Fibroblast of pulmonary artery (primary cell): ENCODE measurements around the gene HSPA1L.

Source experiments
- DNase-seq: peaks from one replicate; pipeline ENCODE4 v3.0.0-alpha.2; 2010; ENCODE audit warnings: low read depth
- H3K4me3 ChIP-seq: replicated peaks from 2 replicates; pipeline ENCODE4 v1.5.1; 2011; ENCODE audit warnings: low read depth, mild to moderate bottlenecking, control low read depth, low read length, moderate library complexity
- TF ChIP-seq, protein P1 (sequence below): IDR thresholded peaks from 2 replicates; pipeline ENCODE4 v1.5.1; 2011; ENCODE audit warnings: mild to moderate bottlenecking, control low read depth, low read length, inconsistent platforms; ENCODE audit errors: missing control alignments

Gene HSPA1L

DNA sequence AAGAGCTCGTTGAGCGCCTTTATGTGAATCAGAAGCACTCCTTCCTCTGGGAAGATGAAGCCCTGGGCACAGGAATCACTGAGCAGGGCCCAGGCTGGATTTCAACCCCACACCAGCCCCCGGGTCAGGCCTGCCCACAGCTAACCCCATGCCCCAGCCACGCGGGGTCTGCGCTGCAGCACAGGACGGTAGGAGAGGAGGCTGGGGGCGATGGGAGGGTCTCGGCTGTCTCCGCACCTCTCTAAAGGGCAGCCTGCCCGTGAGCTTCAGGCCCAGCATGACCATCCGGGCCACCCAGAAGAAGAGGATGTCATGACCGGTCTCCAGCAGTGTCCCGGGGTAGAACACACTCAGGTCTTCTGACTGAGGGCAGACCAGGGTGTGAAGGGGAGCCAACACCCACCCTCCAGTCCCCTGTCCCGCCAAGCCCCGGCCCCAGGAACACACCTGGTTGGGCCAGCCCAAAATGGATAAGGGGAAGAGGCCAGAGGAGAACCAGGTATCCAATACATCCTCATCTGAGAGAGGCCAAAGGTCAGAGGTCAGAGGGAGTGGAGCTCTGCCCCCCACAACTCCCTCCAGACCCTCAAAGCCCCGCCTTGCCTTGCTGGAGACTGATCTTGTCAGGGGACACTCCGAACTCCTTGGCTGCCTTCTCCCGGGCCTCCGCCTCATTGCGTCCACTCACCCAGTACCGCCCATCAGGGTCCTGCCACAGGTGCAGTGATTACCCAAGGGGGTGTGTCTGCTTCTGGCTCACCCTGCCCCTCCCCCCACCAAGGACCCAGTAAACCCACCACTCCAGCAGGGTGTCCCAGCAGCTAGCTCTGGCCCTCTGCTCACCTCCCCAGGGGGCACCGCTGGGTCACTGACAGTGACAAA lies 33.6 kb downstream of the HSPA1L start:
- DNase-seq = no peak
- TF ChIP-seq, protein P1, sequence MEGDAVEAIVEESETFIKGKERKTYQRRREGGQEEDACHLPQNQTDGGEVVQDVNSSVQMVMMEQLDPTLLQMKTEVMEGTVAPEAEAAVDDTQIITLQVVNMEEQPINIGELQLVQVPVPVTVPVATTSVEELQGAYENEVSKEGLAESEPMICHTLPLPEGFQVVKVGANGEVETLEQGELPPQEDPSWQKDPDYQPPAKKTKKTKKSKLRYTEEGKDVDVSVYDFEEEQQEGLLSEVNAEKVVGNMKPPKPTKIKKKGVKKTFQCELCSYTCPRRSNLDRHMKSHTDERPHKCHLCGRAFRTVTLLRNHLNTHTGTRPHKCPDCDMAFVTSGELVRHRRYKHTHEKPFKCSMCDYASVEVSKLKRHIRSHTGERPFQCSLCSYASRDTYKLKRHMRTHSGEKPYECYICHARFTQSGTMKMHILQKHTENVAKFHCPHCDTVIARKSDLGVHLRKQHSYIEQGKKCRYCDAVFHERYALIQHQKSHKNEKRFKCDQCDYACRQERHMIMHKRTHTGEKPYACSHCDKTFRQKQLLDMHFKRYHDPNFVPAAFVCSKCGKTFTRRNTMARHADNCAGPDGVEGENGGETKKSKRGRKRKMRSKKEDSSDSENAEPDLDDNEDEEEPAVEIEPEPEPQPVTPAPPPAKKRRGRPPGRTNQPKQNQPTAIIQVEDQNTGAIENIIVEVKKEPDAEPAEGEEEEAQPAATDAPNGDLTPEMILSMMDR = no peak
- H3K4me3 ChIP-seq = no peak overlapping the region

DNA sequence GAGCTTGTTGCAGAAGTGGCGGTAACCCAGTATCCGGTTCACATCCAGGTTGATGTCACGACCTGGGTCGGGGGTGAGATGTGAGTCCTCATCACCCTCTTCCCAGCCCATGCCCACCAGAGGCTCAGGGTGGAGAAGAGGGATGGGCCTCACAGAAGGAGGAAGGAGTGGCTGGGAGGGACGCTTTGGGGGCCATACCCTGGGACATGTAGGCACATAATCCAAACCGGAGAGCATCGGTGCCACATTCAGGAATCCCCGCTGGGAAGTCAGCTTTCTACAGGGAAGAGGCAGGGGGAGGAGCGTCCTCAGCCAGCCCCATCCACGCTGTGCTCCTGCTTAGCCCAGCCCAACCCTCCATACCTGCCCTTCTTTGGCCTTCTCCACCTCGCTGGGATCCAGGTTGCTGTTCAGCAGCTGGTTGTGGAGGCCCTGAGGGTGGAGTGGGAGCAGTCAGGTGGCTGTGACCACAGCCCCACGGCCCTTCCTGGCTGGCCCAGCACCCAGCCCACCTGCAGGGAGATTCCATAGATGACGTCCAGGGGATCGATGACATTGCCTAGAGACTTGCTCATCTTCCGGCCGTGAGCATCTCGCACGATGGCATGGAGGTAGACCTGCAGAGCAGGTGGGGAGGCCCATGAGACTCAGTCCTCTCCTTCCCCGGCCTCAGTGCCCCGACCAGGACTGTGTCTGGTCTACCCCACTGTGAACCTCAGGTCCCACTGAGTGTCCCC lies 34.4 kb downstream of the HSPA1L start:
- no peak for DNase-seq
- TF ChIP-seq, protein P1 = no peak
- no peak overlapping the region for H3K4me3 ChIP-seq

DNA sequence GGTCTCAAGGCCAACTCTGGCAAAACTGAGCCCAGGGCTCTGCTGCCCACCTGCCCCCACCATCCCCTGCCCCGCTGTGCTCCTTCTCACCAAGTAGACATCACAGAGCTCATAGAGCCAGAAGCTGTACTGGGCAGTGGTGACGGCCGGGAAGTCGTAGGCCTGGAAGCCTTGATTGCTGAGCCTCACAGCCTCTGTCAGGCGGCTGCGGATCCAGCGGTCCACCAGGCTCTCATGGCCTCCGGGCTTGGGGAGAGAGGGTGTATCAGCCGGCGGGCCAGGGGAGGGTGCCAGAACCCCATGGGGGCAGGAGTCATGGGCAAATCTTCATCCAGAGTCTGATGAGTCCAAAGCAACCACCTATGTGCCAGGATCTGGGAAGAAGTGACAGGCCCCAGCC lies 35.2 kb downstream of the HSPA1L start:
- no peak for DNase-seq
- no peak overlapping the region for H3K4me3 ChIP-seq
- TF ChIP-seq, protein P1 = no peak

DNA sequence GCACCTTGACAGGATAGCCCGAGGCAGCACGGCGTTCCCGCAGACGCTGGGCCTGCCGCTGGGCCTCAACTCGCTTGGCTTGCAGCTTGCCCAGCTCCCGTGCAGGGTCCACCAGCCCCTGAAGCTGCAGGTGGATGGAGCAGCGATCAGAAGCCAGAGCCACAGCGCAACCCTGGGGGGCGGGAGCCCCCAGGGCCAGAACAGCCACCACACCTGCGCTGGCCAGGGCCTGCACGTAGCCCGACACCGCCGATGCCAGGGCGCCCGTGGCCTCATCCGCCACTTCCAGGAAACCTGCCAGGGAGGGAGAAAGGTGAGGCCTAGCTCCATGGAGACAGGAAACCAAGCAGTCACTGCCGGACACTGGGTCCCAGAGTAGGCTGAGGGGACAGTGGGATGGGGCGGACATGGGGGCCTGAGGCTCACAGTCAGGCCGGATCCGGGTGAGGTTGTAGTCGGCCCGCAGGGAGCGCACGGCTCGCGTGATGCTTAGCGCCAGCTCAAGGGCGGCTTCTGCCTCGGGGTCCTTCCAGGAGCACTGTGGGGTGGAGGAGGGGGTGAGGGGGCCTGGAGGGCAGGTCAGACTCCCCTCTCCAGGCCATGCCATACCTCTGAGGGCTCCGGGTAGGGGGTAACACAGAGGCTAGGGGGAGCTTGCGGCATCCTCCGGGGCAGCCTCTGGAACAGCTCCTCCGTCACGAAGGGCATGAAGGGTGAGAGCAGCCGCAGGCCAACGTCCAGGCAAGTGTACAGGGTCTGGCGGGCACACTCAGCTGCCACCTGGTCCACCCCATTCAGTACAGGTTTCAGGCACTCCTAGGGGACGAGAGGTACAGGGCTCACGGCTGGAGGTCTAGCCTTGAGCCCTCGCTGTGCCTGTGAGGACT lies 35.8 kb downstream of the HSPA1L start:
- DNase-seq = no peak
- no peak overlapping the region for H3K4me3 ChIP-seq

DNA sequence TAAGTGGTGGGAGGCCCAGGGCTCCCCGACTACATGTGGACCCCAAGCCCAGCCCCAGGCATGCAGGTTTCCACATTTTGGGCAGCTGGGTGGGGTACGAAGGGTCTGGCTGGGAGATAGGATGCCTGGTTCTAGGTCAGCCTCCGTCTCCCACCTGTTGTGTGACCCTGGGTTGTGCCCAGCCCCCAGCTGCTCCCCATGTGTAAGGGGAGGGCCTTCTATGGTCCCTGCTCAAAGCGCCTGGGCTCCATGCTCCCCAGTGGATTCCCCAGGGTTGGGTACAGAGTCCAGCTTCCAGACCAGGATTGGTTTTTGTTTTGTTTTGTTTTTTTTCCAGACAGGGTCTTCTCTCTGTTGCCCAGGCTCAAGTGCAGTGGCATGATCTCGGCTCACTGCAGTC lies 36.9 kb downstream of the HSPA1L start:
- TF ChIP-seq, protein P1 = no peak
- no peak overlapping the region for H3K4me3 ChIP-seq
- DNase-seq = no peak

More for the DNA sequence above, 35.8 kb downstream of the HSPA1L start:
- TF ChIP-seq, protein P1 = no peak

DNA sequence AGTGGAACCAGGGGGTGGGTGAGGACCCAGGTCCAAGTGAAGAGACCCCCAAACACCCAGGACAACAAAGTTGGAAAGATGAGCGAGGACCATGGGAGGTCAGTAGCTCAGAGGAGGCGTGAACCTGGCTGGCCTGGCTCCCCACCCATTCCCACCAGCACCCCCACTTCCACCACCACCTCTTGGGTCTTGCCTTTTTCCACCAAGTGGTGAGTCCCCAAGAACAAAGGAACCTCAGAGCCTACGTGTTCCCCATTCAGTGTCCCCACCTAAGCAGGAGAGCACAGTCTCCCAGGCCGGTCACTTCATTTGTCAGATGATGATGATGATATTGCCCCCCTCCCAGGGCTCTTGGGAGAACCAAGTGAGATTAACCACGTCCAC lies 37.4 kb downstream of the HSPA1L start:
- DNase-seq = no peak
- H3K4me3 ChIP-seq = no peak overlapping the region
- TF ChIP-seq, protein P1 = no peak
